Progenitor cell of endocrine pancreas (in vitro differentiated cells): Measurements from ENCODE around the gene GALNT9. TPM values are rescaled to one million over a fixed set of nuclear protein-coding genes. Genes with fewer than 3 reads are reported as not detected.
"Not testable (repeated sequence)": the region's sequence is repeated elsewhere in the genome, so short reads cannot be mapped to it uniquely, and the experiment has no call there.

Source experiments
- DNase-seq: peaks from one replicate; pipeline ENCODE4 v3.0.0; 2021; ENCODE audit warnings: low spot score; ENCODE audit not compliant: unreplicated experiment
- H3K27ac Mint-ChIP-seq: 2 replicates; pipeline ENCODE4 v1.8.0; 2021; ENCODE audit warnings: mild to moderate bottlenecking, moderate library complexity, mixed read lengths
- H3K27me3 Mint-ChIP-seq: 2 replicates; pipeline ENCODE4 v1.8.0; 2021; ENCODE audit warnings: mixed read lengths
- H3K36me3 Mint-ChIP-seq: 2 replicates; pipeline ENCODE4 v1.8.0; 2022; ENCODE audit warnings: mixed read lengths; ENCODE audit not compliant: insufficient read depth
- H3K4me1 Mint-ChIP-seq: 2 replicates; pipeline ENCODE4 v1.8.0; 2021; ENCODE audit warnings: low read depth, mixed read lengths
- H3K4me3 Mint-ChIP-seq: 2 replicates; pipeline ENCODE4 v1.8.0; 2021; ENCODE audit warnings: low read depth, mild to moderate bottlenecking, moderate library complexity, mixed read lengths
- H3K9me3 Mint-ChIP-seq: 2 replicates; pipeline ENCODE4 v1.8.0; 2021; ENCODE audit warnings: low read depth, mixed read lengths
- total RNA-seq: library from RNA; stranded (reverse); gene quantifications from 2 replicates; pipeline ENCODE4 v1.2.1, GENCODE V29; 2021
- TF ChIP-seq, protein P1 (sequence below): fragments of 200-600 bp; sonication (generic); IDR thresholded peaks from one replicate; pipeline ENCODE4 v1.5.0; 2021; ENCODE audit warnings: antibody characterized with exemption, mild to moderate bottlenecking; ENCODE audit not compliant: unreplicated experiment

Gene GALNT9
- total RNA-seq, 1 donor from 2014 or later = 0.36 TPM

DNA sequence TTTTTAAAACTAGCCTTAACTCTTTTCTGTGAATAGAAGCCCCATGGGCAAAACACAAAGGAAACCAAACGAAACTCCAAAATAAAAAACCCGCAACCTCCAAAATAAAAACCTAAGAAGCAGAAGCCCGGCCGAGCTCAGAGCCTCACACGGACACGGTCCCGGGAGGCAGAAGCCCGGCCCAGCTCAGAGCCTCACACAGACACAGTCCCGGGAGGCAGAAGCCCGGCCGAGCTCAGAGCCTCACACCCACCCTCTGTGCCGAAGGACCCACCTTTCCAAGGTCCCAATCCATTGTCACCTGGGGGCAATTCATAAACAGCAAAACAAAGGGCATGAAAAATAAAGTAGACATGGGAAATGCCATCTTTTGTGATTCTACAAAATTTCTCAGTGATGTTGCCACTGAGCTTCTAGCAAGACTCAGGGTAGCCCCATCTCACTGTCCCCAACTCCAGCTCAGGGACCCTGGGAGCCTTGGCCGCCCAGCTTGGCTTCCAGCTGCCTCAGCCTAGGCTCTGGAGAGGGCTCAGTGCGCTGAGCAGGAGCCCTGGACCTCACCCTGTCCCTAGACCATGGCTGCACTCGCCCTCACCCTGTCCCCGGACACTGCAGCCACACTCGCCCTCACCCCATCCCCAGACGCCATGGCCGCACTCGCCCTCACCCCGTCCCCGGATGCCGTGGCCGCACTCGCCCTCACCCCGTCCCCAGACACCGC is 82.2 kb downstream of the GALNT9 start:
- DNase-seq = no peak
- H3K36me3 Mint-ChIP-seq = no peaks in the 10 kb centered on the region
- H3K4me1 Mint-ChIP-seq = no peaks in the 10 kb centered on the region
- no peak overlapping the region for H3K4me3 Mint-ChIP-seq
- no peaks in the 10 kb centered on the region for H3K9me3 Mint-ChIP-seq
- H3K27me3 Mint-ChIP-seq = peaks cover 51% of the 10 kb centered on the region
- no peak overlapping the region for H3K27ac Mint-ChIP-seq
- TF ChIP-seq, protein P1, sequence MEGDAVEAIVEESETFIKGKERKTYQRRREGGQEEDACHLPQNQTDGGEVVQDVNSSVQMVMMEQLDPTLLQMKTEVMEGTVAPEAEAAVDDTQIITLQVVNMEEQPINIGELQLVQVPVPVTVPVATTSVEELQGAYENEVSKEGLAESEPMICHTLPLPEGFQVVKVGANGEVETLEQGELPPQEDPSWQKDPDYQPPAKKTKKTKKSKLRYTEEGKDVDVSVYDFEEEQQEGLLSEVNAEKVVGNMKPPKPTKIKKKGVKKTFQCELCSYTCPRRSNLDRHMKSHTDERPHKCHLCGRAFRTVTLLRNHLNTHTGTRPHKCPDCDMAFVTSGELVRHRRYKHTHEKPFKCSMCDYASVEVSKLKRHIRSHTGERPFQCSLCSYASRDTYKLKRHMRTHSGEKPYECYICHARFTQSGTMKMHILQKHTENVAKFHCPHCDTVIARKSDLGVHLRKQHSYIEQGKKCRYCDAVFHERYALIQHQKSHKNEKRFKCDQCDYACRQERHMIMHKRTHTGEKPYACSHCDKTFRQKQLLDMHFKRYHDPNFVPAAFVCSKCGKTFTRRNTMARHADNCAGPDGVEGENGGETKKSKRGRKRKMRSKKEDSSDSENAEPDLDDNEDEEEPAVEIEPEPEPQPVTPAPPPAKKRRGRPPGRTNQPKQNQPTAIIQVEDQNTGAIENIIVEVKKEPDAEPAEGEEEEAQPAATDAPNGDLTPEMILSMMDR = no peak

DNA sequence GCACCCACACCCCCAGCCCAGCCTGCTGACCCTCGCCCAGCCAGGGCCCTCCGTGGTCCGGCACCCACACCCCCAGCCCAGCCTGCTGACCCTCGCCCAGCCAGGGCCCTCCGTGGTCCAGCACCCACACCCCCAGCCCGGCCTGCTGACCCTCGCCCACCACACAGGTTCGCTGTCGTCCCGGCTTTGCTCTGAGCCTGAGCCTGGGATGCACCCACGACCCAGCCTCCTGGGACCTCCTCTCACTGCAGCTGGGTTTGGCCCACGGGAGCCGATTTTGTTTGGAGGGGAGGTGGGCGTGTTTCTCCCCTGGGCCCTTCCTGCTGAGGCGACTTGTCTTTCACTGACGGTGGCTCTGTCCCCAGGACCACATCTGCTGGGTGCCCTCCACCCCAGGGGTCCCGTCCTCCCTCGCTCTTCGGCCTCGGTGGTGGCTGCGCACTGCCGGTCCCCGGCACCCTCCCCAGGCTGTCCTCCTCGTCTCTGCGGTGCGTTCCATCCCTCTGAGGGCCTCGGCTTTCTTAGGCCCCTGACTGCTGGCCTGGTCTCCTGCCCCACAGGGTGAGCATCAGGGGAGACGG is 83.8 kb downstream of the GALNT9 start:
- DNase-seq = no peak
- Mint-ChIP-seq H3K27me3 (peaks cover 42% of the 10 kb centered on the region), H3K36me3 (no peaks in the 10 kb centered on the region), H3K9me3 (no peaks in the 10 kb centered on the region), H3K27ac (no peak overlapping the region), H3K4me1 (no peaks in the 10 kb centered on the region), H3K4me3 (no peak overlapping the region)
- TF ChIP-seq, protein P1 = no peak

DNA sequence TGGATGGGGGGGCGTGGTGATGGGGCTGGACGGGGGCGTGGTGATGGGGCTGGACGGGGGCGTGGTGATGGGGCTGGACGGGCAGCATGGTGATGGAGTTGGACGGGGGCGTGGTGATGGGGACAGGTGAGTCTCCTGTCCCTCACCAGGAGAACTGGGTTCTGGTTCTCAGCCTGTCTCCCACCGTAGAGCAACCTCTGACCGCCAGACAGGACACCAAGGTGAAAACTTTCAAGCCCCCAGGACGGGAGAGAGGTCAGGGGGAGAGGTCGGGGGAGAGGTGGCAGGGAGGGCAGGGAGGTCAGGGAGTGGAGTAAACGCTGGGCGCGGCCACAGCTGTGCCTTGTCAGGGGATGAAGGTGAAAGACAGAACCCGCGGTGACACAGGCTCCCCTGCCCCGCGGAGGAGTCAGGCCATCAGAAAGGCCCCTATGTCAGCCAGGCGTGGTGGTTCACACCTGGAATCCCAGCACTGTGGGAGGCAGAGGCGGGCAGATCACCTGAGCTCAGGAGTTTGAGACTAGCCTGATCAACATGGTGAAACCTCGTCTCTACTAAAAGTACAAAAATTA is 84.6 kb downstream of the GALNT9 start:
- H3K9me3 Mint-ChIP-seq = no peaks in the 10 kb centered on the region

DNA sequence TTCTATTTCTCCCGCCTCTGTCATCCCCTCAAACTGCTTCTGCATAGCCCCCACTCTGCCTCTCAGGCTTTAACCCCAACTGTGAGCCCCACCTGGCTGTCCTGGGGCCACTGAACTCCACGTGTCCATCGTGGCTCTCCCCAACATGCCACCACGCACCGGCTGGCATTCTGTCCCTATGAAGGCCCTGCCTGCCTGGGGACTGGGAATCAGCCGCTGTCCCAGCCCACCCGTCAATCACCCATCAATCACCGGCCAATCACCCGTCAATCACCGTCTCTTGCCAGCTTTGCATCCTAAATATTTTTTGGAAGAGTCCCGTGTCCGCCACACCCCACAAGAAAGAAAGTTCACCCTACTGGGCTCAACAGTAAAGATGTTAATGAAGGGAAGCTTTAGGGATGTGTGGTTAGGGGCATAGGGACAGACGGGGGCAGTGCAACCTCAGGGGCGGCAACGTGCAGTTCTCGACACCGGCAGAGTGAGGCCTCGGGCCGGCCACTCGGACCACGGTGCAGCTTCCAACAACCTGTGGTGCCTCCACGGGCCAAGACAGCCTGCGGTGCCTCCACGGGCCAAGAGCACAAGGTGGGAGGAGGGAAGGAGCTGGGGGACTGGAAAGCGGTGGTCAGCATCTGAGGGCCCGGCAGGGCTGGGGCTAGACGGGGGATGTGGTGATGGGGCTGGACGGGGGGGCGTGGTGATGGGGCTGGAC is 85.6 kb downstream of the GALNT9 start:
- no peaks in the 10 kb centered on the region for H3K36me3 Mint-ChIP-seq

More for the DNA sequence above, 84.6 kb downstream of the GALNT9 start:
- DNase-seq = no peak
- Mint-ChIP-seq H3K27me3 (peaks cover 42% of the 10 kb centered on the region), H3K36me3 (no peaks in the 10 kb centered on the region), H3K4me1 (no peaks in the 10 kb centered on the region), H3K27ac (no peak overlapping the region), H3K4me3 (no peak overlapping the region)
- TF ChIP-seq, protein P1 = no peak

DNA sequence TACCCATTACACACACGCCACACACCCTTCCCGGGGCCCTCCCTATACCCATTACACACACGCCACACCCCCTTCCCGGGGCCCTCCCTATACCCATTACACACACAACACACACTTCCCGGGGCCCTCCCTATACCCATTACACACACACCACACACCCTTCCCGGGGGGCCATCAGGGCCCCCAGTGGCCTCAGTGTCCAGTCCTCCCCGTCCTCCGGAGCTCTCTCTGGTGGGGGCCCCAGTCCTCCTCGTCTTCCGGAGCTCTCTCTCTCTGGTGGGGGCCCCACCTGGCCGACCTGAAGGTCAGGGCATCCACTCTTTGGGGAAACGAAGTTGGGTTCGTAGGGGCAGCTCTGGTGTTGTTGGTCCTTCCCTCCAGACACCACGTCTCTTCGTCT is 86.2 kb downstream of the GALNT9 start:
- H3K9me3 Mint-ChIP-seq, H3K4me1 Mint-ChIP-seq, DNase-seq, H3K4me3 Mint-ChIP-seq, H3K27ac Mint-ChIP-seq, H3K36me3 Mint-ChIP-seq: not testable (repeated sequence)
- peaks cover 40% of the 10 kb centered on the region for H3K27me3 Mint-ChIP-seq

More for the DNA sequence above, 85.6 kb downstream of the GALNT9 start:
- no peaks in the 10 kb centered on the region for H3K4me1 Mint-ChIP-seq
- H3K9me3 Mint-ChIP-seq = no peaks in the 10 kb centered on the region
- H3K4me3 Mint-ChIP-seq = no peak overlapping the region
- TF ChIP-seq, protein P1 = no peak
- DNase-seq = no peak
- H3K27me3 Mint-ChIP-seq = peaks cover 44% of the 10 kb centered on the region
- no peak overlapping the region for H3K27ac Mint-ChIP-seq

DNA sequence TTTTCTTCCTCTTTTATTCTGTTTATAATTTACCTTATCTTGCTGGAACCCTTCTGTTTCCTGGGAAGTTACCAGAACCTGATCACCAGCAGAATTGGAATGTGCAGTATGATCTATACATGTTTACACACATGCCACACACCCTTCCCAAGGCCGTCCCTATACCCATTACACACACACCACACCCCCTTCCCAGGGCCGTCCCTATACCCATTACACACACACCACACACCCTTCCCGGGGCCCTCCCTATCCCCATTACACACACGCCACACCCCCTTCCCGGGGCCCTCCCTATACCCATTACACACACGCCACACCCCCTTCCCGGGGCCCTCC is 88.8 kb downstream of the GALNT9 start:
- not testable (repeated sequence) for H3K4me1 Mint-ChIP-seq, H3K9me3 Mint-ChIP-seq, H3K36me3 Mint-ChIP-seq, H3K27ac Mint-ChIP-seq, H3K4me3 Mint-ChIP-seq, DNase-seq
- H3K27me3 Mint-ChIP-seq = peaks cover 39% of the 10 kb centered on the region
